Measurements from ENCODE around the gene GNAI3.
"Not testable (repeated sequence)": the region's sequence is repeated elsewhere in the genome, so short reads cannot be mapped to it uniquely, and the experiment has no call there.

Gene GNAI3

GRCh38 chr1:109659145-109659544 is 110.7 kb downstream of the GNAI3 start:
- H4K20me1 ChIP-seq (ENCODE audit: low read depth, low read length): no peaks in the 10 kb centered on the region
- no peak overlapping the region for H3K27ac ChIP-seq (ENCODE audit: low read depth, low read length)
- no peaks in the 10 kb centered on the region for H3F3A ChIP-seq (ENCODE audit: insufficient read depth)
- TF ChIP-seq CTCF (IDR thresholded peaks at IDR 0.05; ENCODE audit: insufficient read depth, low read length, poor library complexity, severe bottlenecking) (no peak), EZH2phosphoT487 (conservative IDR thresholded peaks at IDR 0.05; ENCODE audit: low read length) (no peak)
- no peak overlapping the region for H3K4me2 ChIP-seq (ENCODE audit: low read depth, low read length, poor library complexity, severe bottlenecking)
- no peaks in the 10 kb centered on the region for H3K27me3 ChIP-seq (ENCODE audit: low read length)
- H3K9me2 ChIP-seq (replicated peaks; ENCODE audit: insufficient read depth, low read length): no peaks in the 10 kb centered on the region
- H3K9ac ChIP-seq (ENCODE audit: low read length): no peak overlapping the region
- H2AFZ ChIP-seq (ENCODE audit: low read depth, low read length, severe bottlenecking): no peak overlapping the region
- no peaks in the 10 kb centered on the region for H3K36me3 ChIP-seq (ENCODE audit: low read length)
- no peaks in the 10 kb centered on the region for H3K9me3 ChIP-seq (ENCODE audit: insufficient read depth, low read length)
- no peaks in the 10 kb centered on the region for H3K79me2 ChIP-seq (ENCODE audit: insufficient read depth, low read length)
- H3K4me3 ChIP-seq (ENCODE audit: insufficient read depth, low read length, poor library complexity, severe bottlenecking): no peak overlapping the region

- no peak overlapping the region for H3K4me3 ChIP-seq (ENCODE audit: insufficient read depth, low read length, poor library complexity, severe bottlenecking)
- no peak overlapping the region for H3K9ac ChIP-seq (ENCODE audit: low read length)
- no peak overlapping the region for H2AFZ ChIP-seq (ENCODE audit: low read depth, low read length, severe bottlenecking)
- no peaks in the 10 kb centered on the region for H3F3A ChIP-seq (ENCODE audit: insufficient read depth)
- no peaks in the 10 kb centered on the region for H3K9me2 ChIP-seq (replicated peaks; ENCODE audit: insufficient read depth, low read length)
- H3K79me2 ChIP-seq (ENCODE audit: insufficient read depth, low read length): no peaks in the 10 kb centered on the region
- H3K36me3 ChIP-seq (ENCODE audit: low read length): no peaks in the 10 kb centered on the region
- H4K20me1 ChIP-seq (ENCODE audit: low read depth, low read length): no peaks in the 10 kb centered on the region
- TF ChIP-seq EZH2phosphoT487 (conservative IDR thresholded peaks at IDR 0.05; ENCODE audit: low read length) (no peak), CTCF (IDR thresholded peaks at IDR 0.05; ENCODE audit: insufficient read depth, low read length, poor library complexity, severe bottlenecking) (no peak)
- no peaks in the 10 kb centered on the region for H3K27me3 ChIP-seq (ENCODE audit: low read length)
- H3K4me2 ChIP-seq (ENCODE audit: low read depth, low read length, poor library complexity, severe bottlenecking): no peak overlapping the region
- no peaks in the 10 kb centered on the region for H3K9me3 ChIP-seq (ENCODE audit: insufficient read depth, low read length)
- no peak overlapping the region for H3K27ac ChIP-seq (ENCODE audit: low read depth, low read length)
These were observed 111.7 kb downstream of the GNAI3 start for GRCh38 chr1:109659997-109660690.

- H3K9me3 ChIP-seq (ENCODE audit: insufficient read depth, low read length); H3F3A ChIP-seq (ENCODE audit: insufficient read depth); H3K27ac ChIP-seq (ENCODE audit: low read depth, low read length); H3K27me3 ChIP-seq (ENCODE audit: low read length); H2AFZ ChIP-seq (ENCODE audit: low read depth, low read length, severe bottlenecking); H3K9me2 ChIP-seq (replicated peaks; ENCODE audit: insufficient read depth, low read length); H3K79me2 ChIP-seq (ENCODE audit: insufficient read depth, low read length); H3K9ac ChIP-seq (ENCODE audit: low read length); H3K36me3 ChIP-seq (ENCODE audit: low read length); H4K20me1 ChIP-seq (ENCODE audit: low read depth, low read length); H3K4me3 ChIP-seq (ENCODE audit: insufficient read depth, low read length, poor library complexity, severe bottlenecking); H3K4me2 ChIP-seq (ENCODE audit: low read depth, low read length, poor library complexity, severe bottlenecking): not testable (repeated sequence)
These were observed 112.2 kb downstream of the GNAI3 start for GRCh38 chr1:109660691-109661026.

GRCh38 chr1:109661391-109661790 is 113.0 kb downstream of the GNAI3 start:
- Histone ChIP-seq H3K9ac (ENCODE audit: low read length) (no peak overlapping the region), H3K36me3 (ENCODE audit: low read length) (no peaks in the 10 kb centered on the region), H3K79me2 (ENCODE audit: insufficient read depth, low read length) (no peaks in the 10 kb centered on the region), H3K27ac (ENCODE audit: low read depth, low read length) (no peak overlapping the region), H3K9me2 (replicated peaks; ENCODE audit: insufficient read depth, low read length) (no peaks in the 10 kb centered on the region), H2AFZ (ENCODE audit: low read depth, low read length, severe bottlenecking) (no peak overlapping the region), H4K20me1 (ENCODE audit: low read depth, low read length) (no peaks in the 10 kb centered on the region), H3K27me3 (ENCODE audit: low read length) (no peaks in the 10 kb centered on the region), H3F3A (ENCODE audit: insufficient read depth) (no peaks in the 10 kb centered on the region), H3K4me3 (ENCODE audit: insufficient read depth, low read length, poor library complexity, severe bottlenecking) (no peak overlapping the region), H3K4me2 (ENCODE audit: low read depth, low read length, poor library complexity, severe bottlenecking) (no peak overlapping the region), H3K9me3 (ENCODE audit: insufficient read depth, low read length) (no peaks in the 10 kb centered on the region)
- TF ChIP-seq EZH2phosphoT487 (conservative IDR thresholded peaks at IDR 0.05; ENCODE audit: low read length): no peak
- no peak for TF ChIP-seq CTCF (IDR thresholded peaks at IDR 0.05; ENCODE audit: insufficient read depth, low read length, poor library complexity, severe bottlenecking)

Measured in SU-DHL-6 (cell line).